ENCODE measurements around the gene CHMP4B. TPM values are rescaled to one million over a fixed set of nuclear protein-coding genes. Genes with fewer than 3 reads are reported as not detected.

The CHMP4B gene
- total RNA-seq, 6 experiments from 2014 or later: 81.2 to 94.2 (median 86.1) TPM

GRCh38 chr20:33842346-33842745, 31.2 kb downstream of the CHMP4B start:
- TF ChIP-seq CTCF (IDR thresholded peaks at IDR 0.05): no peak
- H3K9me3 Mint-ChIP-seq: no peaks in the 10 kb centered on the region
- no peak overlapping the region for H3K4me3 Mint-ChIP-seq
- H3K27ac Mint-ChIP-seq: no peak overlapping the region
- no peak for DNase-seq
- no peaks in the 10 kb centered on the region; the same call in 1 of the 2 replicates for H3K27me3 Mint-ChIP-seq (ENCODE audit: insufficient read depth)
- H3K36me3 Mint-ChIP-seq (ENCODE audit: low read depth): no peaks in the 10 kb centered on the region
- peaks cover 62% of the 10 kb centered on the region for H3K4me1 Mint-ChIP-seq (ENCODE audit: low read depth)

- H3K4me3 Mint-ChIP-seq: no peak overlapping the region
- H3K4me1 Mint-ChIP-seq (ENCODE audit: low read depth): peaks cover 55% of the 10 kb centered on the region
- H3K9me3 Mint-ChIP-seq: no peaks in the 10 kb centered on the region
- no peak for DNase-seq
- H3K27ac Mint-ChIP-seq: peak overlapping the region; percentile 24; the same call in 1 of the 2 replicates
- no peaks in the 10 kb centered on the region for H3K36me3 Mint-ChIP-seq (ENCODE audit: low read depth)
- no peaks in the 10 kb centered on the region; the same call in 1 of the 2 replicates for H3K27me3 Mint-ChIP-seq (ENCODE audit: insufficient read depth)
- no peak for TF ChIP-seq CTCF (IDR thresholded peaks at IDR 0.05)
Measured at GRCh38 chr20:33843050-33843449, 31.9 kb downstream of the CHMP4B start.

- H3K27ac Mint-ChIP-seq: no peak overlapping the region
- H3K4me3 Mint-ChIP-seq: no peak overlapping the region
- no peaks in the 10 kb centered on the region; the same call in 1 of the 2 replicates for H3K27me3 Mint-ChIP-seq (ENCODE audit: insufficient read depth)
- H3K9me3 Mint-ChIP-seq: no peaks in the 10 kb centered on the region
- no peak for DNase-seq
- TF ChIP-seq CTCF (IDR thresholded peaks at IDR 0.05): no peak
- 0 out of 2 replicates have a peak, but pooled peaks cover 3% of the 10 kb centered on the region for H3K36me3 Mint-ChIP-seq (ENCODE audit: low read depth)
- H3K4me1 Mint-ChIP-seq (ENCODE audit: low read depth): peaks cover 51% of the 10 kb centered on the region
Measured at GRCh38 chr20:33843854-33844253, 32.7 kb downstream of the CHMP4B start.

GRCh38 chr20:33846291-33846935, 35.3 kb downstream of the CHMP4B start:
- no peak overlapping the region for H3K27ac Mint-ChIP-seq
- H3K4me1 Mint-ChIP-seq (ENCODE audit: low read depth): peaks cover 47% of the 10 kb centered on the region
- H3K27me3 Mint-ChIP-seq (ENCODE audit: insufficient read depth): no peaks in the 10 kb centered on the region; the same call in 1 of the 2 replicates

GRCh38 chr20:33847006-33847405, 35.9 kb downstream of the CHMP4B start:
- peaks cover 41% of the 10 kb centered on the region for H3K4me1 Mint-ChIP-seq (ENCODE audit: low read depth)
- no peak overlapping the region for H3K4me3 Mint-ChIP-seq
- no peaks in the 10 kb centered on the region; the same call in 1 of the 2 replicates for H3K27me3 Mint-ChIP-seq (ENCODE audit: insufficient read depth)
- no peaks in the 10 kb centered on the region for H3K9me3 Mint-ChIP-seq
- no peak for DNase-seq
- H3K27ac Mint-ChIP-seq: no peak overlapping the region
- no peak for TF ChIP-seq CTCF (IDR thresholded peaks at IDR 0.05)
- peaks cover 13% of the 10 kb centered on the region; the same call in 1 of the 2 replicates for H3K36me3 Mint-ChIP-seq (ENCODE audit: low read depth)

More at GRCh38 chr20:33846291-33846935, 35.3 kb downstream of the CHMP4B start:
- Mint-ChIP-seq H3K4me3 (no peak overlapping the region), H3K36me3 (ENCODE audit: low read depth) (peaks cover 11% of the 10 kb centered on the region; the same call in 1 of the 2 replicates), H3K9me3 (no peaks in the 10 kb centered on the region)
- TF ChIP-seq CTCF (IDR thresholded peaks at IDR 0.05): no peak
- no peak for DNase-seq

Data from HFFc6 (cell line).